GM10266 (cell line): ENCODE results near the gene CASZ1.

Experiments used
- DNase-seq: peaks from one replicate; pipeline ENCODE4 v3.0.0; 2012; ENCODE audit errors: extremely low spot score
- CTCF ChIP-seq: IDR thresholded peaks from 2 replicates; pipeline ENCODE4 v1.5.1; 2012; ENCODE audit warnings: mild to moderate bottlenecking, low read depth; ENCODE audit not compliant: control insufficient read depth, insufficient read depth; ENCODE audit errors: missing control alignments

Gene CASZ1

GRCh38 chr1:10615932-10616671 is 180.3 kb downstream of the CASZ1 start:
- DNase-seq = no peak
- TF ChIP-seq CTCF = no peak

- no peak for TF ChIP-seq CTCF
These were observed 181.1 kb downstream of the CASZ1 start for GRCh38 chr1:10615332-10615731.

GRCh38 chr1:10614377-10615225 is 181.8 kb downstream of the CASZ1 start:
- DNase-seq = no peak
- no peak for TF ChIP-seq CTCF

More at GRCh38 chr1:10615332-10615731, 181.1 kb downstream of the CASZ1 start:
- no peak for DNase-seq

- no peak for DNase-seq
- TF ChIP-seq CTCF = no peak
These were observed 182.6 kb downstream of the CASZ1 start for GRCh38 chr1:10613861-10614260.

- no peak for TF ChIP-seq CTCF
- DNase-seq = no peak
These were observed 183.1 kb downstream of the CASZ1 start for GRCh38 chr1:10613340-10613739.

- DNase-seq = no peak
- TF ChIP-seq CTCF = no peak
These were observed 183.8 kb downstream of the CASZ1 start for GRCh38 chr1:10612436-10613160.
